HL-60 (cell line): ENCODE results near the gene FMNL2.

Source experiments
- DNase-seq, 2 experiments: peaks; one replicate each; pipeline ENCODE4 v3.0.0-alpha.2; 2010 to 2020; ENCODE audit warnings: low read depth in 1 of 2, low spot score in 1 of 2
- H3K27ac ChIP-seq: fragments of 250-450 bp; sonication (Bioruptor Pico); replicated peaks from 2 replicates; pipeline ENCODE4 v1.5.1; 2020; ENCODE audit warnings: mild to moderate bottlenecking, moderate library complexity
- H3K27me3 ChIP-seq: fragments of 250-450 bp; sonication (Bioruptor Pico); 2 replicates; pipeline ENCODE4 v1.5.1; 2021; ENCODE audit warnings: mild to moderate bottlenecking, moderate library complexity; ENCODE audit not compliant: insufficient read depth, poor library complexity, severe bottlenecking
- H3K4me3 ChIP-seq: replicated peaks from 2 replicates; pipeline ENCODE4 v1.5.1; 2011; ENCODE audit warnings: mild to moderate bottlenecking, control low read depth, low read length; ENCODE audit not compliant: insufficient read depth
- GABPA ChIP-seq: IDR thresholded peaks from 2 replicates; pipeline ENCODE4 v1.6.1; 2012; ENCODE audit warnings: low read depth
- POLR2AphosphoS5 ChIP-seq: IDR thresholded peaks from 2 replicates; pipeline ENCODE4 v1.6.1; 2012; ENCODE audit warnings: low read depth
- SPI1 ChIP-seq: IDR thresholded peaks from 2 replicates; pipeline ENCODE4 v1.6.1; 2012; ENCODE audit warnings: low read depth, mild to moderate bottlenecking, borderline replicate concordance
- TF ChIP-seq, protein P1 (sequence below): IDR thresholded peaks from 2 replicates; pipeline ENCODE4 v1.6.1; 2012; ENCODE audit warnings: low read depth; ENCODE audit not compliant: insufficient replicate concordance
- TF ChIP-seq, protein P2 (sequence below): IDR thresholded peaks from one replicate; pipeline ENCODE4 v1.5.1; 2011; ENCODE audit warnings: low read length, control low read depth, inconsistent platforms; ENCODE audit not compliant: insufficient read depth

The FMNL2 gene

GRCh38 chr2:152396051-152396511 lies 61.1 kb downstream of the FMNL2 start:
- no peak for DNase-seq
- Histone ChIP-seq H3K27ac (no peak overlapping the region), H3K27me3 (no peaks in the 10 kb centered on the region), H3K4me3 (no peak overlapping the region)
- TF ChIP-seq GABPA (no peak), SPI1 (no peak), POLR2AphosphoS5 (no peak)
- TF ChIP-seq, protein P1, sequence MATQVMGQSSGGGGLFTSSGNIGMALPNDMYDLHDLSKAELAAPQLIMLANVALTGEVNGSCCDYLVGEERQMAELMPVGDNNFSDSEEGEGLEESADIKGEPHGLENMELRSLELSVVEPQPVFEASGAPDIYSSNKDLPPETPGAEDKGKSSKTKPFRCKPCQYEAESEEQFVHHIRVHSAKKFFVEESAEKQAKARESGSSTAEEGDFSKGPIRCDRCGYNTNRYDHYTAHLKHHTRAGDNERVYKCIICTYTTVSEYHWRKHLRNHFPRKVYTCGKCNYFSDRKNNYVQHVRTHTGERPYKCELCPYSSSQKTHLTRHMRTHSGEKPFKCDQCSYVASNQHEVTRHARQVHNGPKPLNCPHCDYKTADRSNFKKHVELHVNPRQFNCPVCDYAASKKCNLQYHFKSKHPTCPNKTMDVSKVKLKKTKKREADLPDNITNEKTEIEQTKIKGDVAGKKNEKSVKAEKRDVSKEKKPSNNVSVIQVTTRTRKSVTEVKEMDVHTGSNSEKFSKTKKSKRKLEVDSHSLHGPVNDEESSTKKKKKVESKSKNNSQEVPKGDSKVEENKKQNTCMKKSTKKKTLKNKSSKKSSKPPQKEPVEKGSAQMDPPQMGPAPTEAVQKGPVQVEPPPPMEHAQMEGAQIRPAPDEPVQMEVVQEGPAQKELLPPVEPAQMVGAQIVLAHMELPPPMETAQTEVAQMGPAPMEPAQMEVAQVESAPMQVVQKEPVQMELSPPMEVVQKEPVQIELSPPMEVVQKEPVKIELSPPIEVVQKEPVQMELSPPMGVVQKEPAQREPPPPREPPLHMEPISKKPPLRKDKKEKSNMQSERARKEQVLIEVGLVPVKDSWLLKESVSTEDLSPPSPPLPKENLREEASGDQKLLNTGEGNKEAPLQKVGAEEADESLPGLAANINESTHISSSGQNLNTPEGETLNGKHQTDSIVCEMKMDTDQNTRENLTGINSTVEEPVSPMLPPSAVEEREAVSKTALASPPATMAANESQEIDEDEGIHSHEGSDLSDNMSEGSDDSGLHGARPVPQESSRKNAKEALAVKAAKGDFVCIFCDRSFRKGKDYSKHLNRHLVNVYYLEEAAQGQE = no peak
- TF ChIP-seq, protein P2, sequence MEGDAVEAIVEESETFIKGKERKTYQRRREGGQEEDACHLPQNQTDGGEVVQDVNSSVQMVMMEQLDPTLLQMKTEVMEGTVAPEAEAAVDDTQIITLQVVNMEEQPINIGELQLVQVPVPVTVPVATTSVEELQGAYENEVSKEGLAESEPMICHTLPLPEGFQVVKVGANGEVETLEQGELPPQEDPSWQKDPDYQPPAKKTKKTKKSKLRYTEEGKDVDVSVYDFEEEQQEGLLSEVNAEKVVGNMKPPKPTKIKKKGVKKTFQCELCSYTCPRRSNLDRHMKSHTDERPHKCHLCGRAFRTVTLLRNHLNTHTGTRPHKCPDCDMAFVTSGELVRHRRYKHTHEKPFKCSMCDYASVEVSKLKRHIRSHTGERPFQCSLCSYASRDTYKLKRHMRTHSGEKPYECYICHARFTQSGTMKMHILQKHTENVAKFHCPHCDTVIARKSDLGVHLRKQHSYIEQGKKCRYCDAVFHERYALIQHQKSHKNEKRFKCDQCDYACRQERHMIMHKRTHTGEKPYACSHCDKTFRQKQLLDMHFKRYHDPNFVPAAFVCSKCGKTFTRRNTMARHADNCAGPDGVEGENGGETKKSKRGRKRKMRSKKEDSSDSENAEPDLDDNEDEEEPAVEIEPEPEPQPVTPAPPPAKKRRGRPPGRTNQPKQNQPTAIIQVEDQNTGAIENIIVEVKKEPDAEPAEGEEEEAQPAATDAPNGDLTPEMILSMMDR = no peak

- no peak for DNase-seq
- TF ChIP-seq, protein P1 = no peak
- TF ChIP-seq POLR2AphosphoS5 (no peak), SPI1 (no peak), GABPA (no peak)
- TF ChIP-seq, protein P2 = no peak
Observed at GRCh38 chr2:152396763-152397162, 61.8 kb downstream of the FMNL2 start.

DNA sequence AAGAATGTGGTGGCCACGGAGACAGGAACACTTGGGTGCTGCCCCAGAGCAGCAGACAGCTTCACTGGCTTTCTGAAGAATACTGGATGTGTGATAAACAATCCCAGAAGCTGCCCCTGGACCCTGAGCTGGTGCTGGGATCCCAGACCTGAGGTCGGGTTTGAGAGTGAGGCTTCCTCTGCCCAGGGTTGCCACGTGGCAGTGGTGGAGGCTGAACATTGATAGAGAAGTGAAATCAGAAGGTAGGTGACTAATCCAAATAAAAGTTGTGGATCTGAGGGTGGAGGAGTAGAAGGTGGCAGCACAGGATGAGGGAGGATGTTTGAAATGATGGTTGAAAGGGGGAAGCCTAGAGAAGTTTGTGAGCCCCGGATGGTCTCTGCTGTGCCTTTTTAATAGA lies 64.0 kb downstream of the FMNL2 start:
- TF ChIP-seq SPI1 = no peak
- TF ChIP-seq, protein P1 = no peak
- no peak for TF ChIP-seq POLR2AphosphoS5
- TF ChIP-seq, protein P2 = no peak
- no peak for TF ChIP-seq GABPA
- DNase-seq = no peak
- no peak overlapping the region for H3K27ac ChIP-seq
- no peaks in the 10 kb centered on the region for H3K27me3 ChIP-seq
- H3K4me3 ChIP-seq = no peak overlapping the region

More at GRCh38 chr2:152396763-152397162, 61.8 kb downstream of the FMNL2 start:
- H3K27ac ChIP-seq = no peak overlapping the region
- H3K27me3 ChIP-seq = no peaks in the 10 kb centered on the region
- H3K4me3 ChIP-seq = no peak overlapping the region
